ENCODE results near the gene TPD52L2.

The TPD52L2 gene

GRCh38 chr20:63937596-63937995, 72.5 kb downstream of the TPD52L2 start:
- DNase-seq, result no peak

GRCh38 chr20:63939061-63939935, 74.2 kb downstream of the TPD52L2 start:
- no peak for DNase-seq

GRCh38 chr20:63940071-63940471, 75.0 kb downstream of the TPD52L2 start:
- no peak for DNase-seq

- DNase-seq, result no peak
Observed at GRCh38 chr20:63940472-63941266, 75.6 kb downstream of the TPD52L2 start.
